Spleen (tissue), 11 donors: ENCODE measurements around the gene MCL1. TPM values are rescaled to one million over a fixed set of nuclear protein-coding genes. Genes with fewer than 3 reads are reported as not detected.
A peak's percentile ranks its signal among the peaks of the same experiment; 100 is the strongest.

Experiments
- DNase-seq: peaks from one replicate; pipeline ENCODE4 v3.0.0-alpha.2; 2020
- H3K27ac ChIP-seq, 8 donors: fragments of 200-600 bp; sonication (generic) in 7 of 8; 1 replicate in 4 of 8; 2 replicates in 4 of 8; pipeline versions ENCODE4 v1.5.0 to v1.8.0; 2016 to 2021; ENCODE audit warnings: inconsistent platforms in 4 of 8, mild to moderate bottlenecking in 4 of 8, moderate library complexity in 1 of 8
- H3K27me3 ChIP-seq, 7 donors: fragments of 200-600 bp; sonication (generic) in 6 of 7; replicated peaks in 1 of 7; 1 replicate in 4 of 7; 2 replicates in 3 of 7; pipeline versions ENCODE4 v1.5.0 to v1.8.0; 2016 to 2021; ENCODE audit warnings: inconsistent platforms in 3 of 7, mild to moderate bottlenecking in 1 of 7
- H3K36me3 ChIP-seq, 6 donors: fragments of 200-600 bp; sonication (generic) in 5 of 6; 1 replicate in 4 of 6; 2 replicates in 2 of 6; pipeline versions ENCODE4 v1.5.0 to v1.8.0; 2016 to 2021; ENCODE audit warnings: inconsistent platforms in 2 of 6
- H3K4me1 ChIP-seq, 6 donors: fragments of 200-600 bp; sonication (generic) in 5 of 6; 1 replicate in 3 of 6; 2 replicates in 3 of 6; pipeline versions ENCODE4 v1.5.0 to v1.8.0; 2016 to 2021; ENCODE audit warnings: inconsistent platforms in 3 of 6
- H3K4me3 ChIP-seq, 8 donors: fragments of 200-600 bp; sonication (generic) in 7 of 8; 1 replicate in 4 of 8; 2 replicates in 4 of 8; pipeline versions ENCODE4 v1.5.0 to v1.8.0; 2016 to 2021; ENCODE audit warnings: inconsistent platforms in 4 of 8, mild to moderate bottlenecking in 4 of 8, moderate library complexity in 2 of 8
- H3K9me3 ChIP-seq, 8 donors: fragments of 200-600 bp; sonication (generic) in 7 of 8; 1 replicate in 4 of 8; 2 replicates in 4 of 8; pipeline versions ENCODE4 v1.5.0 to v1.8.0; 2016 to 2021; ENCODE audit warnings: inconsistent platforms in 4 of 8
- CTCF ChIP-seq, 11 experiments: fragments of 200-600 bp in 7 of 11; fragments of 450-650 bp in 4 of 11; sonication (generic) in 4 of 11; IDR thresholded peaks in 8 of 11; conservative IDR thresholded peaks in 3 of 11; 1 replicate in 7 of 11; 2 replicates in 4 of 11; pipeline versions ENCODE4 v1.4.0 to v1.8.0; 2016 to 2021; ENCODE audit warnings: antibody characterized with exemption in 11 of 11, inconsistent platforms in 4 of 11, mild to moderate bottlenecking in 1 of 11
- POLR2A ChIP-seq, 3 donors: fragments of 450-650 bp; IDR thresholded peaks; one replicate each; pipeline ENCODE4 v1.5.1; 2017; ENCODE audit warnings: antibody characterized with exemption in 3 of 3, mild to moderate bottlenecking in 1 of 3
- POLR2AphosphoS5 ChIP-seq, 3 donors: sonication (generic); formaldehyde crosslinking; IDR thresholded peaks; one replicate each; pipeline ENCODE4 v1.5.1; 2017; ENCODE audit warnings: antibody characterized with exemption in 3 of 3
- WGBS, 5 donors: extraction: QIAGEN DNeasy Blood & Tissue Kit in 3 of 5; methylation state at CpG; one replicate each; pipeline versions ENCODE4 v1.1.5 to v1.1.7; 2013 to 2018; 5-methylcytosine and 5-hydroxymethylcytosine counted together
- intact Hi-C: fragments of 100-400 bp; cut with DNase I; formaldehyde crosslinking; loops from one replicate; pipeline ENCODE4 v1.15.0; 2023; ENCODE audit warnings: low total_unique reads
- polyA plus RNA-seq, 3 donors: library from polyadenylated mRNA; stranded (reverse); fragments of 200-250 nt; gene quantifications; one replicate each; pipeline ENCODE4 v1.2.1, GENCODE V29; 2013
- total RNA-seq, 7 donors: library from RNA; depleted of rRNA in 3 of 7; stranded (reverse); fragments of >200 nt in 3 of 7; fragmentation: NEBNext Ultra II Directional in 4 of 7; extraction: Animal tissue kit (Norgen Biotek cat#: 25700) in 4 of 7; gene quantifications; one replicate each; pipeline versions ENCODE4 v1.1.0 to v1.2.1, GENCODE V29; 2016 to 2021
- donor health status: healthy with polysubstance abuse.
- donor health status: DM: no; HTN: no; CAD: no; lungs with moderate emphysema.
- donor health status: DM: no; HTN: no; CAD: no.
- donor health status: Bipolar disorder and iron deficiency.
- donor health status: healthy.
- donor health status: DM: no; HTN: no; CAD: no.
- donor health status: DM: yes; HTN: yes; CAD: no.

MCL1 gene
- total and polyA plus RNA-seq, 10 donors: 75.8 to 435 (median 299) TPM

GRCh38 chr1:150560011-150560438, 19.4 kb downstream of the MCL1 start:
- H3K27ac ChIP-seq: peak overlapping the region in 7 of 8 donors; percentile 99 to 100 (median 100)
- peak; percentile 93 for DNase-seq
- intact Hi-C loops: loop anchor here (2.0 kb wide), 1 partner anchor 61 kb away; no protein-coding TSS in a partner anchor
- H3K36me3 ChIP-seq: peaks cover 0 to 29% (median 0%) of the 10 kb centered on the region in 6 donors
- H3K9me3 ChIP-seq: no peaks in the 10 kb centered on the region
- WGBS, 5 donors: 18 to 27% (median 22%) methylated on average over 4 to 9 of the region's 9 CpGs
- peaks cover 37 to 93% (median 69%) of the 10 kb centered on the region in 6 donors for H3K4me1 ChIP-seq
- TF ChIP-seq POLR2AphosphoS5 (IDR thresholded peaks at IDR 0.05) (peak; percentile 67 to 75 (median 67)), POLR2A (IDR thresholded peaks at IDR 0.05) (no peak), CTCF (IDR thresholded peaks at IDR 0.05 in 8 of 11, conservative IDR thresholded peaks at IDR 0.05 in 3 of 11) (peak; percentile 80 to 97 (median 92))
- peak overlapping the region in 5 of 8 donors; percentile 7 to 78 (median 54) for H3K4me3 ChIP-seq
- no peaks in the 10 kb centered on the region for H3K27me3 ChIP-seq

- intact Hi-C loops: loop anchor here (2.0 kb wide), 1 partner anchor 61 kb away; no protein-coding TSS in a partner anchor
- H3K4me1 ChIP-seq: peaks cover 33 to 90% (median 65%) of the 10 kb centered on the region in 6 donors
- peak overlapping the region in 4 of 8 donors; percentile 21 to 78 (median 50) for H3K4me3 ChIP-seq
- WGBS, 5 donors: 70 to 76% (median 73%) methylated on average over 10 of the region's 10 CpGs
- H3K9me3 ChIP-seq: no peaks in the 10 kb centered on the region
- peaks cover 0 to 33% (median 0%) of the 10 kb centered on the region in 6 donors for H3K36me3 ChIP-seq
- no peak for TF ChIP-seq POLR2A (IDR thresholded peaks at IDR 0.05)
- TF ChIP-seq CTCF (IDR thresholded peaks at IDR 0.05 in 8 of 11, conservative IDR thresholded peaks at IDR 0.05 in 3 of 11): no peak
- no peak for TF ChIP-seq POLR2AphosphoS5 (IDR thresholded peaks at IDR 0.05)
- peak; percentile 82 for DNase-seq
- H3K27ac ChIP-seq: peak overlapping the region in 7 of 8 donors; percentile 60 to 100 (median 100)
- H3K27me3 ChIP-seq: no peaks in the 10 kb centered on the region
Observed at GRCh38 chr1:150559656-150560010, 19.8 kb downstream of the MCL1 start.

DNA sequence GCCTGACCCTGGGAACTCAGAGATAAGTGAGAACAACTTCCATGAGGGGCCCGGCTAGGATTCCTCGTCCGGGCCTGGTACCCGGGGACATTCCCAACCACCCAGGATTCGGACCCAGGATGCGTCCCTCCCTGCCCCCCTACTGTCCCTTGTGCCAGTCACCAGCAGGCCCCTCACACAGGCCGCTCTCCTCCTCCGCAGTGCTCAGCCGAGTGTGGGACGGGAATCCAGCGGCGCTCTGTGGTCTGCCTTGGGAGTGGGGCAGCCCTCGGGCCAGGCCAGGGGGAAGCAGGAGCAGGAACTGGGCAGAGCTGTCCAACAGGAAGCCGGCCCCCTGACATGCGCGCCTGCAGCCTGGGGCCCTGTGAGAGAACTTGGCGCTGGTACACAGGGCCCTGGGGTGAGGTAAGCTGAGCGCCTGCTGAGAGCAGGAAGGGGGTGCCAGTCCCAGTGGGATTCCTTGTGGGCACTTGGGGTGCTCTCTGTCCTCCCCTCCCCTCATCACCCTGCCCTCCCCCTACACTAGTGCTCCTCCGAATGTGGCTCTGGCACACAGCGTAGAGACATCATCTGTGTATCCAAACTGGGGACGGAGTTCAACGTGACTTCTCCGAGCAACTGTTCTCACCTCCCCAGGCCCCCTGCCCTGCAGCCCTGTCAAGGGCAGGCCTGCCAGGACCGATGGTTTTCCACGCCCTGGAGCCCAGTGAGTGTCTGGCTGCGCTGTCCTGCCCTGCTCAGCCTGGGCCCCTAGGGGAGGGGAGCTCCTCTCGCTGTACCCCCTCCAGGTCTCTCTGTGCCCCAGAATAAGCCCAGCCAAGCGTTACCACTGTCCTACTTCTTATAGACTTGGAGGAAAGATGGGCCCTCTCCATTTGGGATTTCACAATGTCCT, 20.4 kb downstream of the MCL1 start:
- peak; percentile 89 for DNase-seq
- H3K27ac ChIP-seq: peak overlapping the region in 7 of 8 donors; percentile 15 to 100 (median 99)
- H3K27me3 ChIP-seq: no peaks in the 10 kb centered on the region
- H3K9me3 ChIP-seq: no peaks in the 10 kb centered on the region
- 51 to 65% (median 61%) methylated on average over 16 to 28 of the region's 28 CpGs for WGBS, 5 donors
- TF ChIP-seq POLR2AphosphoS5 (IDR thresholded peaks at IDR 0.05): peak; percentile 70 to 84 (median 81)
- no peak for TF ChIP-seq POLR2A (IDR thresholded peaks at IDR 0.05)
- peak in 2 of 11 experiments; percentile 7 to 9 for TF ChIP-seq CTCF (IDR thresholded peaks at IDR 0.05 in 8 of 11, conservative IDR thresholded peaks at IDR 0.05 in 3 of 11)
- peaks cover 0 to 40% (median 0%) of the 10 kb centered on the region in 6 donors for H3K36me3 ChIP-seq
- intact Hi-C loops: no loop called here
- H3K4me1 ChIP-seq: peaks cover 27 to 90% (median 62%) of the 10 kb centered on the region in 6 donors
- peak overlapping the region in 7 of 8 donors; percentile 3 to 78 (median 17) for H3K4me3 ChIP-seq

DNA sequence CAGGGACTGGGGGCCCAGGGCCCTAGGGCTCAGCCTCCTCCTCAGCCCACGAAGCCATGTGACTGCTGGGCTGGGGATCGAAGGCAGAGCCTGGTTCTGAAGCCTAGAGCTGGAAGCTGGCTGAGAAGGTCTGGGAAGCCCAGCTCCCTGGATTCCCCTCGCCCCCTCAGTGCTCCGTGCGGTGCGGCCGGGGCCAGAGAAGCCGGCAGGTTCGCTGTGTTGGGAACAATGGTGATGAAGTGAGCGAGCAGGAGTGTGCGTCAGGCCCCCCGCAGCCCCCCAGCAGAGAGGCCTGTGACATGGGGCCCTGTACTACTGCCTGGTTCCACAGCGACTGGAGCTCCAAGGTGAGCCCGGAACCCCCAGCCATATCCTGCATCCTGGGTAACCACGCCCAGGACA, 21.1 kb downstream of the MCL1 start:
- intact Hi-C loops: no loop called here
- peak overlapping the region in 7 of 8 donors; percentile 3 to 78 (median 17) for H3K4me3 ChIP-seq
- H3K27me3 ChIP-seq: no peaks in the 10 kb centered on the region
- no peak for TF ChIP-seq POLR2AphosphoS5 (IDR thresholded peaks at IDR 0.05)
- no peak for TF ChIP-seq POLR2A (IDR thresholded peaks at IDR 0.05)
- TF ChIP-seq CTCF (IDR thresholded peaks at IDR 0.05 in 8 of 11, conservative IDR thresholded peaks at IDR 0.05 in 3 of 11): no peak
- H3K36me3 ChIP-seq: peaks cover 0 to 43% (median 0%) of the 10 kb centered on the region in 6 donors
- no peaks in the 10 kb centered on the region for H3K9me3 ChIP-seq
- DNase-seq: peak; percentile 74
- 71 to 81% (median 76%) methylated on average over 5 to 15 of the region's 15 CpGs for WGBS, 5 donors
- H3K4me1 ChIP-seq: peaks cover 22 to 90% (median 60%) of the 10 kb centered on the region in 6 donors
- H3K27ac ChIP-seq: peak overlapping the region in 6 of 8 donors; percentile 15 to 100 (median 100)
